H9 (cell line): ENCODE measurements around the gene TRIM67. TPM values are rescaled to one million over a fixed set of nuclear protein-coding genes. Genes with fewer than 3 reads are reported as not detected.

ENCODE experiments used
- DNase-seq: peaks from one replicate; pipeline ENCODE4 v3.0.0-alpha.2; 2017
- H2AFZ ChIP-seq: one replicate; pipeline ENCODE4 v1.6.1; 2013; ENCODE audit warnings: mild to moderate bottlenecking, low read length, control low read depth, moderate library complexity
- H2AK5ac ChIP-seq: 2 replicates; pipeline ENCODE4 v1.6.1; 2013; ENCODE audit warnings: low read length, control low read depth, mixed read lengths; ENCODE audit not compliant: insufficient read length
- H2BK120ac ChIP-seq: one replicate; pipeline ENCODE4 v1.6.1; 2013; ENCODE audit warnings: low read depth, mild to moderate bottlenecking, low read length, control low read depth, inconsistent platforms; ENCODE audit not compliant: poor library complexity, severe bottlenecking
- H2BK12ac ChIP-seq: 2 replicates; pipeline ENCODE4 v1.6.1; 2013; ENCODE audit warnings: low read length, control low read depth, mixed read lengths, low read depth; ENCODE audit not compliant: insufficient read length
- H2BK15ac ChIP-seq: 2 replicates; pipeline ENCODE4 v1.6.1; 2013; ENCODE audit warnings: low read depth, low read length, control low read depth
- H2BK20ac ChIP-seq: one replicate; pipeline ENCODE4 v1.6.1; 2013; ENCODE audit warnings: low read depth, mild to moderate bottlenecking, low read length, control low read depth, inconsistent platforms; ENCODE audit not compliant: poor library complexity, severe bottlenecking
- H2BK5ac ChIP-seq: 2 replicates; pipeline ENCODE4 v1.6.1; 2013; ENCODE audit warnings: low read length, control low read depth, mixed read lengths; ENCODE audit not compliant: insufficient read length
- H3K14ac ChIP-seq: 2 replicates; pipeline ENCODE4 v1.6.1; 2013; ENCODE audit warnings: low read length, control low read depth; ENCODE audit not compliant: insufficient read depth
- H3K18ac ChIP-seq: 2 replicates; pipeline ENCODE4 v1.6.1; 2013; ENCODE audit warnings: low read depth, mild to moderate bottlenecking, mixed read lengths, low read length, control low read depth; ENCODE audit not compliant: insufficient read length
- H3K23ac ChIP-seq: 2 replicates; pipeline ENCODE4 v1.6.1; 2013; ENCODE audit warnings: low read length, control low read depth, mixed read lengths, low read depth; ENCODE audit not compliant: insufficient read length
- H3K23me2 ChIP-seq: 2 replicates; pipeline ENCODE4 v1.6.1; 2013; ENCODE audit warnings: low read depth, mild to moderate bottlenecking, mixed read lengths, low read length, control low read depth; ENCODE audit not compliant: insufficient read length, poor library complexity, severe bottlenecking
- H3K27ac ChIP-seq: 2 replicates; pipeline ENCODE4 v1.5.1; 2013; ENCODE audit warnings: low read length, control low read depth, mixed read lengths, low read depth; ENCODE audit not compliant: insufficient read length
- H3K27me3 ChIP-seq: 2 replicates; pipeline ENCODE4 v1.6.1; 2013; ENCODE audit warnings: low read length, control low read depth, inconsistent platforms; ENCODE audit not compliant: insufficient read depth
- H3K4ac ChIP-seq: 2 replicates; pipeline ENCODE4 v1.6.1; 2013; ENCODE audit warnings: low read depth, mild to moderate bottlenecking, control low read depth, inconsistent platforms, low read length, moderate library complexity
- H3K4me1 ChIP-seq: 2 replicates; pipeline ENCODE4 v1.6.1; 2013; ENCODE audit warnings: low read length, control low read depth, inconsistent platforms; ENCODE audit not compliant: insufficient read depth
- H3K4me2 ChIP-seq: 2 replicates; pipeline ENCODE4 v1.6.1; 2013; ENCODE audit warnings: low read length, control low read depth, mixed read lengths; ENCODE audit not compliant: insufficient read length, insufficient read depth
- H3K56ac ChIP-seq: 2 replicates; pipeline ENCODE4 v1.6.1; 2013; ENCODE audit warnings: low read depth, mild to moderate bottlenecking, mixed read lengths, low read length, control low read depth; ENCODE audit not compliant: insufficient read length
- H3K79me1 ChIP-seq: 2 replicates; pipeline ENCODE4 v1.6.1; 2013; ENCODE audit warnings: low read depth, mild to moderate bottlenecking, moderate library complexity, low read length, control low read depth, inconsistent platforms; ENCODE audit not compliant: insufficient read depth, poor library complexity, severe bottlenecking
- H3K79me2 ChIP-seq: 2 replicates; pipeline ENCODE4 v1.6.1; 2013; ENCODE audit warnings: low read length, control low read depth, inconsistent platforms; ENCODE audit not compliant: insufficient read depth
- H3K9ac ChIP-seq: 2 replicates; pipeline ENCODE4 v1.6.1; 2013; ENCODE audit warnings: low read length, control low read depth, mixed read lengths; ENCODE audit not compliant: insufficient read length; ENCODE audit errors: extremely low read depth
- H3K9me3 ChIP-seq: one replicate; pipeline ENCODE4 v1.6.1; 2013; ENCODE audit warnings: low read depth, low read length, inconsistent platforms; ENCODE audit not compliant: control insufficient read depth
- H3T11ph ChIP-seq: one replicate; pipeline ENCODE4 v1.6.1; 2013; ENCODE audit warnings: mild to moderate bottlenecking, low read length, control low read depth, inconsistent platforms
- H4K20me1 ChIP-seq: one replicate; pipeline ENCODE4 v1.6.1; 2013; ENCODE audit not compliant: control insufficient read depth, insufficient read length, insufficient read depth
- H4K5ac ChIP-seq: 2 replicates; pipeline ENCODE4 v1.6.1; 2013; ENCODE audit warnings: low read depth, mild to moderate bottlenecking, mixed read lengths, low read length, control low read depth; ENCODE audit not compliant: insufficient read length
- H4K8ac ChIP-seq: replicated peaks from 2 replicates; pipeline ENCODE4 v1.6.1; 2013; ENCODE audit warnings: low read length, control low read depth, mixed read lengths, low read depth; ENCODE audit not compliant: insufficient read length
- H4K91ac ChIP-seq: 2 replicates; pipeline ENCODE4 v1.6.1; 2013; ENCODE audit warnings: low read depth, mild to moderate bottlenecking, moderate library complexity, mixed read lengths, low read length, control low read depth; ENCODE audit not compliant: insufficient read length
- H3K27ac Mint-ChIP-seq, 3 experiments: 2 replicates in 2 of 3; 3 replicates in 1 of 3; pipeline ENCODE4 v1.8.0; 2020 to 2021; ENCODE audit warnings: mixed read lengths in 3 of 3, mild to moderate bottlenecking in 1 of 3, moderate library complexity in 1 of 3
- H3K27me3 Mint-ChIP-seq: 2 replicates; pipeline ENCODE4 v1.8.0; 2021; ENCODE audit warnings: low read depth, mild to moderate bottlenecking, moderate library complexity, mixed read lengths
- H3K36me3 Mint-ChIP-seq, 3 experiments: 2 replicates in 2 of 3; 3 replicates in 1 of 3; pipeline ENCODE4 v1.8.0; 2020 to 2021; ENCODE audit warnings: low read depth in 3 of 3, mixed read lengths in 3 of 3; ENCODE audit not compliant: insufficient read depth in 1 of 3
- H3K4me1 Mint-ChIP-seq, 2 experiments: 2 replicates each; pipeline ENCODE4 v1.8.0; 2020; ENCODE audit warnings: mixed read lengths in 2 of 2
- H3K4me3 Mint-ChIP-seq, 2 experiments: 2 replicates in 1 of 2; 3 replicates in 1 of 2; pipeline ENCODE4 v1.8.0; 2020 to 2021; ENCODE audit warnings: mild to moderate bottlenecking in 2 of 2, mixed read lengths in 2 of 2, moderate library complexity in 1 of 2
- H3K9me3 Mint-ChIP-seq, 2 experiments: 2 replicates in 1 of 2; 3 replicates in 1 of 2; pipeline ENCODE4 v1.8.0; 2020; ENCODE audit warnings: mild to moderate bottlenecking in 2 of 2, mixed read lengths in 2 of 2, moderate library complexity in 1 of 2
- CTCF ChIP-seq: fragments of 200-600 bp; sonication (generic); conservative IDR thresholded peaks from 3 replicates; pipeline ENCODE4 v1.8.0; 2021; ENCODE audit warnings: antibody characterized with exemption, mild to moderate bottlenecking
- WGBS: extraction: QIAGEN DNeasy Blood & Tissue Kit; methylation state at CpG from one replicate; pipeline ENCODE4 v1.1.7; 2013; ENCODE audit warnings: missing lambda C conversion rate, low lambda C conversion rate, mixed read lengths; ENCODE audit not compliant: insufficient read length; ENCODE audit errors: extremely low coverage; 5-methylcytosine and 5-hydroxymethylcytosine counted together
- total RNA-seq: library from RNA; stranded (reverse); gene quantifications from 2 replicates; pipeline ENCODE4 v1.2.1, GENCODE V29; 2021

TRIM67 gene
- total RNA-seq, 1 experiment from 2014 or later, result not detected

GRCh38 chr1:231172411-231172810, 10.6 kb downstream of the TRIM67 start:
- Histone ChIP-seq H3K14ac (no peak overlapping the region), H2BK12ac (no peak overlapping the region), H2BK20ac (no peak overlapping the region), H3K27ac (no peak overlapping the region), H3K79me1 (no peaks in the 10 kb centered on the region), H4K5ac (no peak overlapping the region), H3K23ac (no peak overlapping the region), H3K4ac (no peak overlapping the region), H3K9me3 (no peaks in the 10 kb centered on the region), H2BK5ac (no peak overlapping the region), H3T11ph (no peak overlapping the region), H3K4me2 (no peak overlapping the region), H2BK15ac (no peak overlapping the region), H2BK120ac (no peak overlapping the region), H3K4me1 (no peaks in the 10 kb centered on the region), H3K79me2 (no peaks in the 10 kb centered on the region), H2AFZ (no peak overlapping the region), H3K23me2 (no peaks in the 10 kb centered on the region), H4K91ac (no peak overlapping the region), H3K56ac (no peak overlapping the region), H3K9ac (no peak overlapping the region), H3K27me3 (peaks cover 2% of the 10 kb centered on the region; the same call in 1 of the 2 replicates), H4K20me1 (no peaks in the 10 kb centered on the region), H3K18ac (no peak overlapping the region), H4K8ac (no peak overlapping the region), H2AK5ac (no peak overlapping the region)
- WGBS, result no CpG with 5 or more reads among the region's 3 CpGs
- DNase-seq, result no peak
- Mint-ChIP-seq H3K36me3 (no peaks in the 10 kb centered on the region), H3K4me1 (peaks cover 0 to 19% of the 10 kb centered on the region in 2 experiments; a peak in 3 of 4 replicates), H3K27me3 (peaks cover 88% of the 10 kb centered on the region), H3K9me3 (no peaks in the 10 kb centered on the region; a peak in 1 of 5 replicates), H3K4me3 (no peak overlapping the region), H3K27ac (no peak overlapping the region)
- TF ChIP-seq CTCF, result no peak
